ENCODE measurements around the gene LTBP2. TPM values are rescaled to one million over a fixed set of nuclear protein-coding genes. Genes with fewer than 3 reads are reported as not detected.

The LTBP2 gene
- total RNA-seq, 1 donor from 2014 or later: 26.5 TPM

DNA sequence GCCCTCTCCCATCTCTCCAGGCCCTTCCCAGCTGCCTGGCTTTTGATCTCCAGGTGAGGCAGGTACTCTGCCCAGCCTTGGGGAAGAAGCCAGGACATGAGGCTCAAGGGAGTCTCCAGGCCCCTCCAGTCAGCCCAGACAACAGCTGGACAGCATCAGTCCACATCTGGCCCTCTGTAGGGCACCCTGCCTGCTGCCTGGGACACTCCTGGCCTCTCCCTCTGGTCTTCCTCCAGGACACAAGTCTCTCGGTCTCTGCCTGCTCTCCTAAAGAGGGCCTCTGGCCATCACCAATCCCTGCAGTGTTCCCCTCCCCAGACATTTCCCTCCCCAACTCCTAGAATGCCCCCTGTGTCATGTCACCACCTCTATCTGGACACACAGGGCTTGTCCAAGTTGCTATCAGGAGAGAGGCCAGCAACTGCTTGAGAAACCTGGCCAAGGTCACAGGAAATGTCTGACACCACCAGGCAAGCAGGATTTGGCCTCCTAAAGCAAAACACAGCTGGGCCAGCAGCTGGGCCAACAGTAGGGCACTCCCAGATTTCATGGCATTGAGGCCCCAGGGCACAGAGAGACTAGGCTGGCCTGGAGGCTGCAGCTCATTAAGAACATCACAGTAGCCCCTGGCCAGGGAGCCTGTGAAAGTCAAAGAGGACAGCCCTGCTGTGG, 29.0 kb downstream of the LTBP2 start:
- TF ChIP-seq, protein P1, sequence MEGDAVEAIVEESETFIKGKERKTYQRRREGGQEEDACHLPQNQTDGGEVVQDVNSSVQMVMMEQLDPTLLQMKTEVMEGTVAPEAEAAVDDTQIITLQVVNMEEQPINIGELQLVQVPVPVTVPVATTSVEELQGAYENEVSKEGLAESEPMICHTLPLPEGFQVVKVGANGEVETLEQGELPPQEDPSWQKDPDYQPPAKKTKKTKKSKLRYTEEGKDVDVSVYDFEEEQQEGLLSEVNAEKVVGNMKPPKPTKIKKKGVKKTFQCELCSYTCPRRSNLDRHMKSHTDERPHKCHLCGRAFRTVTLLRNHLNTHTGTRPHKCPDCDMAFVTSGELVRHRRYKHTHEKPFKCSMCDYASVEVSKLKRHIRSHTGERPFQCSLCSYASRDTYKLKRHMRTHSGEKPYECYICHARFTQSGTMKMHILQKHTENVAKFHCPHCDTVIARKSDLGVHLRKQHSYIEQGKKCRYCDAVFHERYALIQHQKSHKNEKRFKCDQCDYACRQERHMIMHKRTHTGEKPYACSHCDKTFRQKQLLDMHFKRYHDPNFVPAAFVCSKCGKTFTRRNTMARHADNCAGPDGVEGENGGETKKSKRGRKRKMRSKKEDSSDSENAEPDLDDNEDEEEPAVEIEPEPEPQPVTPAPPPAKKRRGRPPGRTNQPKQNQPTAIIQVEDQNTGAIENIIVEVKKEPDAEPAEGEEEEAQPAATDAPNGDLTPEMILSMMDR (IDR thresholded peaks at IDR 0.05; ENCODE audit: borderline replicate concordance): no peak
- Histone ChIP-seq H3K36me3 (no peaks in the 10 kb centered on the region), H3K4me3 (no peak overlapping the region), H3K27ac (replicated peaks) (peak overlapping the region; percentile 76), H3K27me3 (ENCODE audit: low read depth) (no peaks in the 10 kb centered on the region), H3K9me3 (replicated peaks) (no peaks in the 10 kb centered on the region), H3K4me1 (peaks cover 43% of the 10 kb centered on the region)
- peak; percentile 58 for DNase-seq
- intact Hi-C loops (cut with micrococcal nuclease): no loop called here

DNA sequence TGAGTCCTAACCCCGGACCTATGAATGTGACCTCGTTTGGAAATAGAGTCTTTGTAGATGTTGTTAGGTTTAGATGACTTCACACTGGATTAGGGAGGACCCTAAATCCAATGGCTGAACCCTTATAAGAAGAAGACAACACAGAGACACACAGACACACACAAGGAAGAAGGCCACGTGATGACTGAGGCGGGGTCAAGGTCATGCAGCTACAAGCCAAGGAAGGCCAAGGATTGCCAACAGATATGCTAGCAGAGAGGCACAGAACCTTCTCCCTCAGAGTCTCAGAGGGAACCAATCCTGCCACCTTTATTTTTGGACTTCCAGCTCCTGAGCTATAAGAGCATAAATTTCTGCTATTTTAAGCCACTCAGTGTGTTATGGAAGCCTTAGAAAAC, 31.8 kb downstream of the LTBP2 start:
- H3K36me3 ChIP-seq: no peaks in the 10 kb centered on the region
- no peaks in the 10 kb centered on the region for H3K27me3 ChIP-seq (ENCODE audit: low read depth)
- H3K4me1 ChIP-seq: peaks cover 53% of the 10 kb centered on the region
- no peak for DNase-seq
- no peaks in the 10 kb centered on the region for H3K9me3 ChIP-seq (replicated peaks)
- intact Hi-C loops (cut with micrococcal nuclease): no loop called here
- TF ChIP-seq, protein P1 (IDR thresholded peaks at IDR 0.05; ENCODE audit: borderline replicate concordance): no peak
- no peak overlapping the region for H3K4me3 ChIP-seq
- no peak overlapping the region for H3K27ac ChIP-seq (replicated peaks)

DNA sequence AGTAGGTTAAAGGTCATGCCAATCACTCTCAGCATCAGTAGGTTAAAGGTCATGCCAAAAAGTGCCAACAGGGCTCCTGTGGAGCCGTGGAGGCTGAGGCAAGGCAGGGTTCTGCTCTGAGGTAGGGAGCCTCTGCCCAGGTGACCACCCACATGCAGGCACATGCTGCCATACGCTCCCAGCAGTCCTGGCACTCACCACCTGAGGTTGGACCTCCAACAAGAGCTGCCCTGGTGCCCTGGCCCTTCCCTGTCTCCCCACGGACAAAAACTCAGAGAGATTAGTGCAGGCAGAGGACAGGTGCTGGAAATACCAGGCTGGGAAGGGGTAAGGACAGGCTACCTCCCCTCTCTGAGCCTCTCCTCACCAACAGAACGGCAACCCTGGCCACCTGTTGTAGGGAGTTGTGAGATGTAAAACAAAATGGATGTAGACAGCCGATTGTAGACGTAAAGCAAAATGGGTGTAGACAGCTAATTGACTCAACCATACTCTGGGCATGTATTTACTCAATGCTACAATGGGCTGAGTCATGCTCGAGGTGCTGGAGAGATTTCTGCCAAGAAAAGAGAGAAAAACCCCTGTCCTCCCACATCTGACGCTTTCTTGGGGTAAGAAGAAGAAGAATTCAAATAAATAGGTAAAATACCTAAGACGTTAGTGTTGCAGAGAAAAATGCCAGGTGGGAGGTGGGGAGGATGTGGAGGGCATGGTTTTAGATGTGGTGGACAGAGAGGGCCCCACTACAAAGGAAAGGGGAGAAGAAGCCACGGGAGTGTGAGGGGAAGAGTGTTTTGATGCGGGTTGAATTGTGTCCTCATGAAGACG, 32.4 kb downstream of the LTBP2 start:
- Histone ChIP-seq H3K9me3 (replicated peaks) (no peaks in the 10 kb centered on the region), H3K36me3 (no peaks in the 10 kb centered on the region), H3K27me3 (ENCODE audit: low read depth) (no peaks in the 10 kb centered on the region), H3K27ac (replicated peaks) (no peak overlapping the region), H3K4me1 (peaks cover 48% of the 10 kb centered on the region), H3K4me3 (no peak overlapping the region)
- TF ChIP-seq, protein P1 (IDR thresholded peaks at IDR 0.05; ENCODE audit: borderline replicate concordance): no peak
- intact Hi-C loops (cut with micrococcal nuclease): no loop called here
- DNase-seq: no peak

- intact Hi-C loops (cut with micrococcal nuclease): no loop called here
- no peaks in the 10 kb centered on the region for H3K9me3 ChIP-seq (replicated peaks)
- peaks cover 36% of the 10 kb centered on the region for H3K4me1 ChIP-seq
- H3K27me3 ChIP-seq (ENCODE audit: low read depth): no peaks in the 10 kb centered on the region
- H3K4me3 ChIP-seq: no peak overlapping the region
- no peak for DNase-seq
- H3K27ac ChIP-seq (replicated peaks): no peak overlapping the region
- H3K36me3 ChIP-seq: no peaks in the 10 kb centered on the region
- TF ChIP-seq, protein P1 (IDR thresholded peaks at IDR 0.05; ENCODE audit: borderline replicate concordance): no peak
Observed at GRCh38 chr14:74578479-74578878, 33.6 kb downstream of the LTBP2 start.

GRCh38 chr14:74577948-74578275, 34.1 kb downstream of the LTBP2 start:
- no peaks in the 10 kb centered on the region for H3K27me3 ChIP-seq (ENCODE audit: low read depth)

More at GRCh38 chr14:74577948-74578275, 34.1 kb downstream of the LTBP2 start:
- DNase-seq: no peak
- peaks cover 31% of the 10 kb centered on the region for H3K4me1 ChIP-seq
- intact Hi-C loops (cut with micrococcal nuclease): no loop called here
- no peak overlapping the region for H3K4me3 ChIP-seq
- H3K27ac ChIP-seq (replicated peaks): no peak overlapping the region
- H3K9me3 ChIP-seq (replicated peaks): no peaks in the 10 kb centered on the region
- no peaks in the 10 kb centered on the region for H3K36me3 ChIP-seq
- TF ChIP-seq, protein P1 (IDR thresholded peaks at IDR 0.05; ENCODE audit: borderline replicate concordance): no peak

Data from left ventricle myocardium inferior (tissue), 1 donor.